GM20000 (cell line): ENCODE measurements around the gene PRH1.

ENCODE experiments used
- DNase-seq: peaks from one replicate; pipeline ENCODE4 v3.0.0; 2012; ENCODE audit warnings: low spot score
- CTCF ChIP-seq: IDR thresholded peaks from 2 replicates; pipeline ENCODE4 v1.5.1; 2012; ENCODE audit warnings: mild to moderate bottlenecking, control low read depth; ENCODE audit errors: extremely low read depth, missing control alignments

Gene PRH1

GRCh38 chr12:10867381-10867780 is 16.7 kb downstream of the PRH1 start:
- TF ChIP-seq CTCF = no peak
- DNase-seq = no peak

GRCh38 chr12:10863512-10864218 is 20.4 kb downstream of the PRH1 start:
- DNase-seq = no peak
- TF ChIP-seq CTCF = no peak

GRCh38 chr12:10861366-10861765 is 22.7 kb downstream of the PRH1 start:
- no peak for TF ChIP-seq CTCF
- no peak for DNase-seq

GRCh38 chr12:10855807-10856206 is 28.2 kb downstream of the PRH1 start:
- TF ChIP-seq CTCF = no peak
- no peak for DNase-seq

GRCh38 chr12:10853776-10854175 is 30.3 kb downstream of the PRH1 start:
- DNase-seq = no peak
- no peak for TF ChIP-seq CTCF

- no peak for TF ChIP-seq CTCF
- DNase-seq = no peak
Observed at GRCh38 chr12:10851243-10851858, 32.7 kb downstream of the PRH1 start.

- no peak for TF ChIP-seq CTCF
- DNase-seq = no peak
Observed at GRCh38 chr12:10849425-10849878, 34.6 kb downstream of the PRH1 start, which contains the start of gene PRR4. TSS of gene PRR4 (minus strand) at chr12:10849475. CDS start at chr12:10849437, 38 bp downstream.
